ENCODE data around the gene ZNF385C.

GRCh38 chr17:42119301-42119700 is 21.0 kb upstream of the ZNF385C start:
- TF ChIP-seq POLR2A (IDR thresholded peaks at IDR 0.05) (no peak), CTCF (IDR thresholded peaks at IDR 0.05) (no peak)
